ENCODE measurements around the gene LRP10.

DNA sequence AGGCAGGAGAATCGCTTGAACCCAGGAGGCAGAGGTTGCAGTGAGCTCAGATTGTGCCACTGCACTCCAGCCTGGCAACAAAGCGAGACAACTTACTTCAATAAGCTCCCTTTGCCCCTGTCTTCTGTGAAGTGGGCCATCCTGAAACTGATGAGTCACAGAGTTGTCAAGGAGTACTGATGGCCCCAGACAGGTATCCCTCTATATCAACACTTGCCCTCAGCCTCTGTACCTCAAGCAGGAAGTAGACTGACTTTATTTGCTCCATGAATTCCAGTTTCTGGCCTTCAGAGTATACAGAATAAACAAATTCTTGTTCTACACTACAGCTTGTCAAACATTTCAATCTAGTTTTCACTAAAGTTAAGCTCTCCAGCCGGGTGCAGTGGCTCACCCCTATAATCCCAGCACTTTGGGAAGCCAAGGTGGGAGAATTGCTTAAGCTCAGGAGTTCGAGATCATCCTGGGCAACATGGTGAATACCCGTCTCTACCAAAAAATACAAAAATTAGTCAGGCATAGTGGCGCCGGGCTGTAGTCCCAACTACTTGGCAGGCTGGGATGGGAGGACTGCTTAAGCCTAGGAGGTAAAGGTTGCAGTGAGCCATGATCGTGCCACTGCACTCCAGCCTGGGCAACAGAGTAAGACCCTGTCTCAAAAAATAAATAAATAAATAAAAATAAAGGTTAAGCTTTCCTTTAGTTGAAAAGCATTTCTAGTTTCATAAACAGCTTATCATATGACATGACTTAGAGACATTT is 16.4 kb upstream of the LRP10 start:
- TF ChIP-seq BRCA1 (IDR thresholded peaks at IDR 0.05; ENCODE audit: low read depth, low read length) (no peak), PHF8 (conservative IDR thresholded peaks at IDR 0.05; ENCODE audit: low read depth, low read length) (no peak), MAFK (IDR thresholded peaks at IDR 0.05; ENCODE audit: low read depth, low read length) (no peak), MAX (IDR thresholded peaks at IDR 0.05) (no peak)
- TF ChIP-seq, protein P1, sequence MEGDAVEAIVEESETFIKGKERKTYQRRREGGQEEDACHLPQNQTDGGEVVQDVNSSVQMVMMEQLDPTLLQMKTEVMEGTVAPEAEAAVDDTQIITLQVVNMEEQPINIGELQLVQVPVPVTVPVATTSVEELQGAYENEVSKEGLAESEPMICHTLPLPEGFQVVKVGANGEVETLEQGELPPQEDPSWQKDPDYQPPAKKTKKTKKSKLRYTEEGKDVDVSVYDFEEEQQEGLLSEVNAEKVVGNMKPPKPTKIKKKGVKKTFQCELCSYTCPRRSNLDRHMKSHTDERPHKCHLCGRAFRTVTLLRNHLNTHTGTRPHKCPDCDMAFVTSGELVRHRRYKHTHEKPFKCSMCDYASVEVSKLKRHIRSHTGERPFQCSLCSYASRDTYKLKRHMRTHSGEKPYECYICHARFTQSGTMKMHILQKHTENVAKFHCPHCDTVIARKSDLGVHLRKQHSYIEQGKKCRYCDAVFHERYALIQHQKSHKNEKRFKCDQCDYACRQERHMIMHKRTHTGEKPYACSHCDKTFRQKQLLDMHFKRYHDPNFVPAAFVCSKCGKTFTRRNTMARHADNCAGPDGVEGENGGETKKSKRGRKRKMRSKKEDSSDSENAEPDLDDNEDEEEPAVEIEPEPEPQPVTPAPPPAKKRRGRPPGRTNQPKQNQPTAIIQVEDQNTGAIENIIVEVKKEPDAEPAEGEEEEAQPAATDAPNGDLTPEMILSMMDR (IDR thresholded peaks at IDR 0.05; ENCODE audit: control extremely low read depth in 1 of 3, insufficient read depth in 1 of 3, low read depth in 1 of 3, low read length in 3 of 3), result no peak
